ENCODE results near the gene C5orf15.

The C5orf15 gene

DNA sequence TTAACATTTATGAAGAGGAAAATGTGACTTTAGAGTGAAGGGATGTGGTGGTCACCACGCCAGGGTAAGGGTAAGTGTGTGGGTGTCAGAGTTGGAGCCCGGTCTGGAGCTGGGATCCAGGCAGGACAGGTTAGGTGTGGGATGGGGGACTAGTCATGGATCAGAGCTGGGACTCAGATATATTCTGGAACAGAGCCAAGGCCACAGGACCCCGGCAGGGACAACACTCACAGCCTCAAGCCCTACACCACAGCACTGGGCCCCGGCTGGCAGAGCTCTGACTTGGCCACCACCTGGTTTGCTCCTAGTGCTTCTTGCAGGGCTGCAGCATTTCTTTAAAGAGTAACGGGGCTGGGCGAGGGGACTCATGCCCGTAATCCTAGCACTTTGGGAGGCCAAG lies 47.4 kb downstream of the C5orf15 start:
- no peak for DNase-seq (ENCODE audit: low spot score)

DNA sequence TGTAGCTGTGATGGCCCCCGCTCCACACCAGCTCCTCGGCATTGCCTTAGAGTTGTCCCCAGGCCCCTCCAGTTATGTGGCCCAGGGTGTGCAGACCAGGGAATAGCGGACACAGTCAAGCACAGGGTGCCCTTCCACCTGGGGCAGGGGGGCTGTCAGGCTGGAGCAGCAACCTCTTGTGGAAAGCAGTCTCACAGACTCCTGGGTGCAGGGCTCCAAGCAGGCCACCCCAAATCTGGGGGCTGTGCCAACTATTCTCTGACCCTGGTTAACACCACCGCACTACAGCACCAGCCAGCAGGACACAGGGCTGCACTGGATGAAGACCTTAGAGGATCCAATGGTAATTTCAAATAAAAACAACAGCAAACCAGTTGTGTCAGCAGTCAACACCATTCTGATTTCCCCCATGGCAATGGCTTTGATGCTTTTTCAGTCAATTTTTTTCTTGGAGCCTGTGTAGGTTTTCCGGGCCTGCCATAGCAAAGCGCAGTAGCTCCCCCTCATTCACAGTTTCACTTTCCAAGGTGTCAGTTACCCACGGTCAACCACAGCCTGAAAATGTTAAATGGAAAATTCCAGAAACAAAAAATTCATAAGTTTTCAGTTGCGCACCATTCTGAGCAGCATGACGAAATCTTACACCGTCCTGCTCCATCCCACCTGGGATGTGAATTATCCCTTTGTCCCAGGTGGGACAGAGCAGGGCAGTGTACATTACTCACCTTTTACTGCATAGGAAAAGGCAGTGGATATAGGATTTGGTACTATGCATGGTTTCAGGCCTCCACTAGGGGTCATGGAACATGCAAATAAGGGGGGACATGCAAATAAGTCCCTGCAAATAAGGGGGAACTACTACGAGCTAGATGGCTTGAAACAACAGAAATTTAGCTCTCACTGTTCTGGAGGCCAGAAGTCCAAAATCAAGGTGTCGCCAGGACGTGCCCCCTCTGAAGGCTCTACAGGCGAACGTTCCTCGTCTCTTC lies 49.0 kb downstream of the C5orf15 start:
- DNase-seq (ENCODE audit: low spot score) = no peak

- DNase-seq (ENCODE audit: low spot score) = no peak
These were observed 49.7 kb downstream of the C5orf15 start for GRCh38 chr5:133918731-133919130.

- no peak for DNase-seq (ENCODE audit: low spot score)
These were observed 50.1 kb downstream of the C5orf15 start for GRCh38 chr5:133918316-133918715.

- DNase-seq (ENCODE audit: low spot score) = no peak
These were observed 50.6 kb downstream of the C5orf15 start for GRCh38 chr5:133917785-133918184.

DNA sequence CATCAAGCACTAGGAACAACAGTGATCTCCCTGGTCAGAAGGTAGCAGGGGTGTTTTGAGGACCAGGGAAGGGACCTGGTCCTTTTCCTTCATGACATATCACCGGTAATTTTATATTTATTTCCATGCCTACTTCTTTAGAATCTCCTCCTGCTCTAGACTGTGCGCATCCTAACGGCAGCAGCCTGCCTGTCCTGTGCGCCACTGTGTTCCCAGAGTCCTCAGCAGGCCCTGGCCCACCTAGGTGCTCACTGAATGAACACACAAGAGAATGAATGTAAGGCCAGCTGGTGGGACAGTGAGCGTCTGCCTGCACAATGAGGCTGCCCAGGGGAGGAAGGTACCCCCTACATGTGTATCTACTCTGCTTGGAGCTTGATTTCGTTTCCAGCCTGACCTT lies 51.5 kb downstream of the C5orf15 start:
- DNase-seq (ENCODE audit: low spot score) = no peak

DNA sequence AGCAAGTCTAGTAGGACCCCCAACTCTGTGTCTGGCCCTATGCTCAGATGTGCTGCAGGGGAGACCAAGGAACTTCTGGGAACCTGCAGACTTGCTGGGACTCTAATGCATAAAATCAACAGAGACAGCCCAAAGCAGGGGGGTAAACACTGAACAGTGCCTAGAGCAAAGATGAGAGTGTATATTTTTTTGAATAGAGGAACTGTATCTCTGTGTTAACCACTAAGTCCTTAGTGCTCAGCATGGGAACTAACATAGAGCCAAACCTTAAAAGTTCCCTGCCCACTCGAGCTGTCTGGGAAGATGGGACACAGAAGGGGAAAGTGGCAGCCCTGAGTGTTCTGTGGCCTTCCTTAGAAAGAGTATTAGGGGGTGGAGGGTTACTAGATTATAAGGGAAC lies 51.9 kb downstream of the C5orf15 start:
- no peak for DNase-seq (ENCODE audit: low spot score)

DNA sequence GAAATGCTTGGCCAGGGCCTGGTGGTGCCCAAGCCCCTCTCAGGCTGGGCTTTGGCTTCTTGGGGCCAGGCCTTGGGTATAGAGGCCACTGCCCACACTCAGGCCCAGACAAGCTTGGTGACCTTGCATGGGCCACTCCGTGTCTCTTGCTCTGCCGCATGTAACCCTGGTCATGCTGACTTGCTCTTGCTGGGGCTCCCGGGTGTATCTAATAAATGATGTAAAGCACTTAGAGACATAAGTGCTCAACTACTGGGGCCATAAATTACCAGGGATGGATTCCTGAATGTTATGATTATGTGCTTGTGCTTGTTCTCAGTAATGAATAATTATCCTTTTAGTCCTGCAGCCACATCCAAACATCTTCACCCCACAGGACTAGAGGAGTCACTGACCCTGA lies 54.0 kb downstream of the C5orf15 start:
- DNase-seq (ENCODE audit: low spot score) = no peak

GRCh38 chr5:133913413-133914155 lies 54.8 kb downstream of the C5orf15 start:
- DNase-seq (ENCODE audit: low spot score) = no peak

GRCh38 chr5:133912951-133913350 lies 55.5 kb downstream of the C5orf15 start:
- DNase-seq (ENCODE audit: low spot score) = no peak

GRCh38 chr5:133910571-133910970 lies 57.9 kb downstream of the C5orf15 start:
- DNase-seq (ENCODE audit: low spot score) = no peak

GRCh38 chr5:133909603-133910002 lies 58.8 kb downstream of the C5orf15 start:
- DNase-seq (ENCODE audit: low spot score) = no peak

- DNase-seq (ENCODE audit: low spot score) = no peak
These were observed 61.4 kb downstream of the C5orf15 start for GRCh38 chr5:133907075-133907474.

- peak; percentile 17 for DNase-seq (ENCODE audit: low spot score)
These were observed 62.1 kb downstream of the C5orf15 start for GRCh38 chr5:133906303-133906702.
